Measurements from ENCODE around the gene ACER1. TPM values are rescaled to one million over a fixed set of nuclear protein-coding genes. Genes with fewer than 3 reads are reported as not detected.

Gene ACER1
- total and polyA plus RNA-seq, 2 experiments from 2014 or later = not detected

DNA sequence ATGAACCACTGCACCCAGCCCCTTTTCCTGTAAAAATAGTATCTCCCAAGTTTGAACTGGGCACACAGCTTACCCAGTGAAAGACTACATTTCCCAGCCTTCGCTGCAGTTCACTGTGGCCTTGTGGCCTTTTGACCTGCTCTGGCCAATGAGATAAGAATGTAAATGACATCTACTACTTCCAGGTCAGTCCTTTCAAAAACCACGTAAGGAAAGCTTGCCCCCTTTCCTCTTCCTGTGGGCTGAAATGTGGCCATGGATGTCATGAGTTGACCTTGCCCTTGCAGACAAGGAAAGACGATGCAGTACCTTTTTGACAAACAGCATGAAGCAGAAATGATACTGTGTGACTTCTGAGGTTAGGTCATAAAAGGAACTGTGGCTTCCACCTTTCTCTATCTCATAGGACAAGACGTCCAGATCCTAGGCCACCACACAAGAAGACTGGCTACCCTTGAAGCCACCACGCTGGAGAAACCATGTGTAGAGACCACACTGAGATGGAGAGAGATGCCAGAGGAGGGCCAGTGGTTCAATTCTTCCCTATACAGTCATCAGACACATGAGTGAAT lies 19.9 kb downstream of the ACER1 start (continued):
- TF ChIP-seq, protein P1, sequence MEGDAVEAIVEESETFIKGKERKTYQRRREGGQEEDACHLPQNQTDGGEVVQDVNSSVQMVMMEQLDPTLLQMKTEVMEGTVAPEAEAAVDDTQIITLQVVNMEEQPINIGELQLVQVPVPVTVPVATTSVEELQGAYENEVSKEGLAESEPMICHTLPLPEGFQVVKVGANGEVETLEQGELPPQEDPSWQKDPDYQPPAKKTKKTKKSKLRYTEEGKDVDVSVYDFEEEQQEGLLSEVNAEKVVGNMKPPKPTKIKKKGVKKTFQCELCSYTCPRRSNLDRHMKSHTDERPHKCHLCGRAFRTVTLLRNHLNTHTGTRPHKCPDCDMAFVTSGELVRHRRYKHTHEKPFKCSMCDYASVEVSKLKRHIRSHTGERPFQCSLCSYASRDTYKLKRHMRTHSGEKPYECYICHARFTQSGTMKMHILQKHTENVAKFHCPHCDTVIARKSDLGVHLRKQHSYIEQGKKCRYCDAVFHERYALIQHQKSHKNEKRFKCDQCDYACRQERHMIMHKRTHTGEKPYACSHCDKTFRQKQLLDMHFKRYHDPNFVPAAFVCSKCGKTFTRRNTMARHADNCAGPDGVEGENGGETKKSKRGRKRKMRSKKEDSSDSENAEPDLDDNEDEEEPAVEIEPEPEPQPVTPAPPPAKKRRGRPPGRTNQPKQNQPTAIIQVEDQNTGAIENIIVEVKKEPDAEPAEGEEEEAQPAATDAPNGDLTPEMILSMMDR (conservative IDR thresholded peaks at IDR 0.05; ENCODE audit: low read depth in 2 of 2) = no peak
- TF ChIP-seq ZNF114 (CRISPR knock-in tag; IDR thresholded peaks at IDR 0.05) = no peak
- no peak for TF ChIP-seq EZH2phosphoT487 (IDR thresholded peaks at IDR 0.05; ENCODE audit: unreplicated experiment)
- TF ChIP-seq, protein P2, sequence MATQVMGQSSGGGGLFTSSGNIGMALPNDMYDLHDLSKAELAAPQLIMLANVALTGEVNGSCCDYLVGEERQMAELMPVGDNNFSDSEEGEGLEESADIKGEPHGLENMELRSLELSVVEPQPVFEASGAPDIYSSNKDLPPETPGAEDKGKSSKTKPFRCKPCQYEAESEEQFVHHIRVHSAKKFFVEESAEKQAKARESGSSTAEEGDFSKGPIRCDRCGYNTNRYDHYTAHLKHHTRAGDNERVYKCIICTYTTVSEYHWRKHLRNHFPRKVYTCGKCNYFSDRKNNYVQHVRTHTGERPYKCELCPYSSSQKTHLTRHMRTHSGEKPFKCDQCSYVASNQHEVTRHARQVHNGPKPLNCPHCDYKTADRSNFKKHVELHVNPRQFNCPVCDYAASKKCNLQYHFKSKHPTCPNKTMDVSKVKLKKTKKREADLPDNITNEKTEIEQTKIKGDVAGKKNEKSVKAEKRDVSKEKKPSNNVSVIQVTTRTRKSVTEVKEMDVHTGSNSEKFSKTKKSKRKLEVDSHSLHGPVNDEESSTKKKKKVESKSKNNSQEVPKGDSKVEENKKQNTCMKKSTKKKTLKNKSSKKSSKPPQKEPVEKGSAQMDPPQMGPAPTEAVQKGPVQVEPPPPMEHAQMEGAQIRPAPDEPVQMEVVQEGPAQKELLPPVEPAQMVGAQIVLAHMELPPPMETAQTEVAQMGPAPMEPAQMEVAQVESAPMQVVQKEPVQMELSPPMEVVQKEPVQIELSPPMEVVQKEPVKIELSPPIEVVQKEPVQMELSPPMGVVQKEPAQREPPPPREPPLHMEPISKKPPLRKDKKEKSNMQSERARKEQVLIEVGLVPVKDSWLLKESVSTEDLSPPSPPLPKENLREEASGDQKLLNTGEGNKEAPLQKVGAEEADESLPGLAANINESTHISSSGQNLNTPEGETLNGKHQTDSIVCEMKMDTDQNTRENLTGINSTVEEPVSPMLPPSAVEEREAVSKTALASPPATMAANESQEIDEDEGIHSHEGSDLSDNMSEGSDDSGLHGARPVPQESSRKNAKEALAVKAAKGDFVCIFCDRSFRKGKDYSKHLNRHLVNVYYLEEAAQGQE (IDR thresholded peaks at IDR 0.05; ENCODE audit: unreplicated experiment) = no peak

DNA sequence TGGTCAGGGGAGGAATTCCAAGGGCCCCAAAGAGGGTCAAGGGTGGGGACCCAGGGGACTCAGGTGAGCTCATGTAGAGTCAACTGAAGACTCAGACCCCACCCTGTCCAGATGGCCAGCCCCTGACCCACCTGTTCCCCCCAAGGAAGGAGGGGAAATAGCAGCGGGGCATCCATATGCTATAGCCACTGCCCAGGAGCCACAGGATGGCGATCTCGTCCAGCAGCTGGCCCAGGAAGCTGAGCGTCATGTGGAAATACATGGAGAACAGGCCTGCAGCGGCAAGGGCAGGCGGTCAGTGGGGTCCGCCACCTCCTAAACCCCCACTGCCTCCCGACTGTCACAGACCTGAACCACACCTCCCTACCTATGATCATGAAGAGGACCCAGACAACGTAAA lies 21.4 kb downstream of the ACER1 start:
- Mint-ChIP-seq H3K27me3 (ENCODE audit: insufficient read depth, low read depth, poor library complexity) (peaks cover 5% of the 10 kb centered on the region), H3K36me3 (ENCODE audit: low read depth) (peaks cover 13% of the 10 kb centered on the region; the same call in 2 of the 3 replicates), H3K27ac (no peak overlapping the region), H3K4me3 (no peak overlapping the region), H3K9me3 (peaks cover 89% of the 10 kb centered on the region), H3K4me1 (no peaks in the 10 kb centered on the region)
- H3K36me3 ChIP-seq (ENCODE audit: insufficient read depth) = no peaks in the 10 kb centered on the region
- H3F3A ChIP-seq (replicated peaks; ENCODE audit: low read depth) = no peaks in the 10 kb centered on the region
- no peak overlapping the region for H3K4me3 ChIP-seq
- no peaks in the 10 kb centered on the region for H3K79me2 ChIP-seq (replicated peaks; ENCODE audit: insufficient read depth)
- H2AFZ ChIP-seq = no peak overlapping the region
- no peak overlapping the region for H3K27ac ChIP-seq (ENCODE audit: low read depth)
- no peaks in the 10 kb centered on the region for H3K27me3 ChIP-seq (ENCODE audit: insufficient read depth)
- H3K4me2 ChIP-seq = no peak overlapping the region
- H3K4me1 ChIP-seq (ENCODE audit: insufficient read depth) = no peaks in the 10 kb centered on the region
- ATAC-seq (no peak), DNase-seq (ENCODE audit: low spot score) (peak; percentile 44)
- H3K9me2 ChIP-seq (ENCODE audit: insufficient read depth) = no peaks in the 10 kb centered on the region
- TF ChIP-seq NANOG (IDR thresholded peaks at IDR 0.05; ENCODE audit: borderline replicate concordance) = no peak
- TF ChIP-seq, protein P1 (conservative IDR thresholded peaks at IDR 0.05; ENCODE audit: low read depth in 2 of 2) = peak; percentile 35 to 79; a peak in 3 of 4 replicates
- no peaks in the 10 kb centered on the region for H4K20me1 ChIP-seq (replicated peaks; ENCODE audit: insufficient read depth)
